ENCODE data around the gene CAMK4. TPM values are rescaled to one million over a fixed set of nuclear protein-coding genes. Genes with fewer than 3 reads are reported as not detected.
A peak's percentile ranks its signal among the peaks of the same experiment; 100 is the strongest.
"Not testable (repeated sequence)": the region's sequence is repeated elsewhere in the genome, so short reads cannot be mapped to it uniquely, and the experiment has no call there.

Gene CAMK4
- total and polyA plus RNA-seq, 5 donors from 2014 or later, result 85.3 to 167 (median 106) TPM

GRCh38 chr5:111409266-111409665, 185.1 kb downstream of the CAMK4 start:
- H3K4me3 Mint-ChIP-seq, result peak overlapping the region in 1 of 4 donors; percentile 74
- H3K27ac Mint-ChIP-seq, result peak overlapping the region in 1 of 3 donors; percentile 72
- H3K9me3 Mint-ChIP-seq, result not testable (repeated sequence)

GRCh38 chr5:111410067-111410466, 185.9 kb downstream of the CAMK4 start:
- Mint-ChIP-seq H3K36me3 (peaks cover 59% of the 10 kb centered on the region), H3K4me1 (peaks cover 0 to 25% (median 19%) of the 10 kb centered on the region in 4 donors), H3K27ac (peak overlapping the region in 1 of 3 donors; percentile 72)
- H3K9me3 ChIP-seq (ENCODE audit: control insufficient read depth in 2 of 2, low read length in 2 of 2); H3K4me3 ChIP-seq (ENCODE audit: low read depth, low read length); H3K27me3 ChIP-seq (ENCODE audit: control insufficient read depth, insufficient read depth, low read length); DNase-seq; ATAC-seq (ENCODE audit: low read depth in 2 of 2); H3K27ac ChIP-seq (ENCODE audit: insufficient read depth, low read length, poor library complexity, severe bottlenecking); H3K4me1 ChIP-seq (ENCODE audit: control insufficient read depth, insufficient read depth, low read length, poor library complexity, severe bottlenecking); H3K4me3 Mint-ChIP-seq; H3K27me3 Mint-ChIP-seq; H3K9me3 Mint-ChIP-seq: not testable (repeated sequence)
- H3K36me3 ChIP-seq (ENCODE audit: control insufficient read depth, insufficient read depth, low read length), result peaks cover 19% of the 10 kb centered on the region

More at GRCh38 chr5:111409266-111409665, 185.1 kb downstream of the CAMK4 start:
- H3K9me3 ChIP-seq (ENCODE audit: control insufficient read depth in 2 of 2, low read length in 2 of 2); H3K4me1 ChIP-seq (ENCODE audit: control insufficient read depth, insufficient read depth, low read length, poor library complexity, severe bottlenecking); H3K27me3 Mint-ChIP-seq; ATAC-seq (ENCODE audit: low read depth in 2 of 2); H3K4me3 ChIP-seq (ENCODE audit: low read depth, low read length); DNase-seq; H3K27ac ChIP-seq (ENCODE audit: insufficient read depth, low read length, poor library complexity, severe bottlenecking); H3K27me3 ChIP-seq (ENCODE audit: control insufficient read depth, insufficient read depth, low read length): not testable (repeated sequence)
- H3K36me3 Mint-ChIP-seq, result peaks cover 62% of the 10 kb centered on the region
- peaks cover 19% of the 10 kb centered on the region for H3K36me3 ChIP-seq (ENCODE audit: control insufficient read depth, insufficient read depth, low read length)
- H3K4me1 Mint-ChIP-seq, result peaks cover 0 to 25% (median 17%) of the 10 kb centered on the region in 4 donors

GRCh38 chr5:111411301-111411700, 187.1 kb downstream of the CAMK4 start:
- Histone ChIP-seq H3K27ac (ENCODE audit: insufficient read depth, low read length, poor library complexity, severe bottlenecking) (no peak overlapping the region), H3K4me3 (ENCODE audit: low read depth, low read length) (no peak overlapping the region), H3K27me3 (ENCODE audit: control insufficient read depth, insufficient read depth, low read length) (no peaks in the 10 kb centered on the region), H3K36me3 (ENCODE audit: control insufficient read depth, insufficient read depth, low read length) (peaks cover 19% of the 10 kb centered on the region), H3K9me3 (ENCODE audit: control insufficient read depth in 2 of 2, low read length in 2 of 2) (no peaks in the 10 kb centered on the region), H3K4me1 (ENCODE audit: control insufficient read depth, insufficient read depth, low read length, poor library complexity, severe bottlenecking) (no peaks in the 10 kb centered on the region)
- Mint-ChIP-seq H3K9me3 (peaks cover 0 to 9% (median 0%) of the 10 kb centered on the region in 7 donors), H3K4me3 (no peak overlapping the region), H3K27ac (no peak overlapping the region), H3K4me1 (peaks cover 0 to 28% (median 20%) of the 10 kb centered on the region in 4 donors), H3K27me3 (no peaks in the 10 kb centered on the region), H3K36me3 (peaks cover 48% of the 10 kb centered on the region)
- DNase-seq, result no peak
- no peak for ATAC-seq (ENCODE audit: low read depth in 2 of 2)

- H3K4me3 Mint-ChIP-seq, result no peak overlapping the region
- peaks cover 38% of the 10 kb centered on the region for H3K36me3 Mint-ChIP-seq
- ATAC-seq (ENCODE audit: low read depth in 2 of 2), result no peak
- H3K27me3 Mint-ChIP-seq, result no peaks in the 10 kb centered on the region
- no peak overlapping the region for H3K4me3 ChIP-seq (ENCODE audit: low read depth, low read length)
- no peaks in the 10 kb centered on the region for H3K4me1 ChIP-seq (ENCODE audit: control insufficient read depth, insufficient read depth, low read length, poor library complexity, severe bottlenecking)
- peaks cover 0 to 7% (median 0%) of the 10 kb centered on the region in 7 donors for H3K9me3 Mint-ChIP-seq
- peak overlapping the region in 1 of 3 donors; percentile 17 for H3K27ac Mint-ChIP-seq
- peaks cover 14% of the 10 kb centered on the region for H3K36me3 ChIP-seq (ENCODE audit: control insufficient read depth, insufficient read depth, low read length)
- no peaks in the 10 kb centered on the region for H3K27me3 ChIP-seq (ENCODE audit: control insufficient read depth, insufficient read depth, low read length)
- no peaks in the 10 kb centered on the region for H3K9me3 ChIP-seq (ENCODE audit: control insufficient read depth in 2 of 2, low read length in 2 of 2)
- H3K4me1 Mint-ChIP-seq, result peaks cover 0 to 25% (median 19%) of the 10 kb centered on the region in 4 donors
- no peak for DNase-seq
- H3K27ac ChIP-seq (ENCODE audit: insufficient read depth, low read length, poor library complexity, severe bottlenecking), result no peak overlapping the region
These were observed 188.4 kb downstream of the CAMK4 start for GRCh38 chr5:111412593-111412992.

GRCh38 chr5:111415053-111415452, 190.9 kb downstream of the CAMK4 start:
- Histone ChIP-seq H3K27ac (ENCODE audit: insufficient read depth, low read length, poor library complexity, severe bottlenecking) (no peak overlapping the region), H3K36me3 (ENCODE audit: control insufficient read depth, insufficient read depth, low read length) (peaks cover 17% of the 10 kb centered on the region), H3K27me3 (ENCODE audit: control insufficient read depth, insufficient read depth, low read length) (no peaks in the 10 kb centered on the region), H3K9me3 (ENCODE audit: control insufficient read depth in 2 of 2, low read length in 2 of 2) (no peaks in the 10 kb centered on the region), H3K4me1 (ENCODE audit: control insufficient read depth, insufficient read depth, low read length, poor library complexity, severe bottlenecking) (no peaks in the 10 kb centered on the region), H3K4me3 (ENCODE audit: low read depth, low read length) (no peak overlapping the region)
- peaks cover 27% of the 10 kb centered on the region for H3K36me3 Mint-ChIP-seq
- peaks cover 0 to 23% (median 10%) of the 10 kb centered on the region in 4 donors for H3K4me1 Mint-ChIP-seq
- ATAC-seq (ENCODE audit: low read depth in 2 of 2) (no peak), DNase-seq (no peak)
- H3K27ac Mint-ChIP-seq, result peak overlapping the region in 1 of 3 donors; percentile 86
- peaks cover 0 to 9% (median 0%) of the 10 kb centered on the region in 7 donors for H3K9me3 Mint-ChIP-seq
- H3K27me3 Mint-ChIP-seq, result no peaks in the 10 kb centered on the region
- H3K4me3 Mint-ChIP-seq, result no peak overlapping the region

GRCh38 chr5:111422245-111422644, 198.1 kb downstream of the CAMK4 start:
- H3K9me3 Mint-ChIP-seq, result peaks cover 0 to 9% (median 4%) of the 10 kb centered on the region in 7 donors
- H3K36me3 ChIP-seq (ENCODE audit: control insufficient read depth, insufficient read depth, low read length), result peaks cover 18% of the 10 kb centered on the region
- H3K27me3 Mint-ChIP-seq, result no peaks in the 10 kb centered on the region
- no peak for DNase-seq
- H3K27ac ChIP-seq (ENCODE audit: insufficient read depth, low read length, poor library complexity, severe bottlenecking), result no peak overlapping the region
- no peak overlapping the region for H3K4me3 ChIP-seq (ENCODE audit: low read depth, low read length)
- H3K9me3 ChIP-seq (ENCODE audit: control insufficient read depth in 2 of 2, low read length in 2 of 2), result no peaks in the 10 kb centered on the region
- H3K27me3 ChIP-seq (ENCODE audit: control insufficient read depth, insufficient read depth, low read length), result no peaks in the 10 kb centered on the region
- ATAC-seq (ENCODE audit: low read depth in 2 of 2), result no peak
- peak overlapping the region in 1 of 3 donors; percentile 35 for H3K27ac Mint-ChIP-seq
- no peaks in the 10 kb centered on the region for H3K4me1 ChIP-seq (ENCODE audit: control insufficient read depth, insufficient read depth, low read length, poor library complexity, severe bottlenecking)
- H3K4me1 Mint-ChIP-seq, result peaks cover 13 to 31% (median 17%) of the 10 kb centered on the region in 4 donors
- H3K36me3 Mint-ChIP-seq, result peaks cover 39% of the 10 kb centered on the region
- H3K4me3 Mint-ChIP-seq, result no peak overlapping the region

GRCh38 chr5:111422747-111423720, 198.8 kb downstream of the CAMK4 start:
- no peaks in the 10 kb centered on the region for H3K4me1 ChIP-seq (ENCODE audit: control insufficient read depth, insufficient read depth, low read length, poor library complexity, severe bottlenecking)
- no peak overlapping the region for H3K4me3 Mint-ChIP-seq
- peaks cover 10 to 37% (median 19%) of the 10 kb centered on the region in 4 donors for H3K4me1 Mint-ChIP-seq
- ATAC-seq (ENCODE audit: low read depth in 2 of 2) (no peak), DNase-seq (no peak)
- H3K9me3 Mint-ChIP-seq, result peaks cover 0 to 5% (median 3%) of the 10 kb centered on the region in 7 donors
- peaks cover 38% of the 10 kb centered on the region for H3K36me3 Mint-ChIP-seq
- no peaks in the 10 kb centered on the region for H3K9me3 ChIP-seq (ENCODE audit: control insufficient read depth in 2 of 2, low read length in 2 of 2)
- H3K4me3 ChIP-seq (ENCODE audit: low read depth, low read length), result no peak overlapping the region
- peak overlapping the region in 1 of 3 donors; percentile 35 for H3K27ac Mint-ChIP-seq
- no peak overlapping the region for H3K27ac ChIP-seq (ENCODE audit: insufficient read depth, low read length, poor library complexity, severe bottlenecking)
- H3K27me3 Mint-ChIP-seq, result no peaks in the 10 kb centered on the region
- H3K27me3 ChIP-seq (ENCODE audit: control insufficient read depth, insufficient read depth, low read length), result no peaks in the 10 kb centered on the region
- H3K36me3 ChIP-seq (ENCODE audit: control insufficient read depth, insufficient read depth, low read length), result peaks cover 18% of the 10 kb centered on the region
